ENCODE results near the gene CDC25C. TPM values are rescaled to one million over a fixed set of nuclear protein-coding genes. Genes with fewer than 3 reads are reported as not detected.

Gene CDC25C
- total RNA-seq, 1 experiment from 2014 or later, result 14.7 TPM

GRCh38 chr5:138338411-138339090 lies 6.9 kb upstream of the CDC25C start:
- Histone ChIP-seq H2AFZ (ENCODE audit: low read length) (no peak overlapping the region), H4K20me1 (ENCODE audit: low read length) (0 out of 2 replicates have a peak, but pooled peaks cover 9% of the 10 kb centered on the region), H3K27me3 (ENCODE audit: low read length) (no peaks in the 10 kb centered on the region), H3K9me3 (ENCODE audit: low read length) (no peaks in the 10 kb centered on the region), H3K27ac (ENCODE audit: low read length) (no peak overlapping the region), H3K36me3 (ENCODE audit: low read depth, low read length) (0 out of 2 replicates have a peak, but pooled peaks cover 4% of the 10 kb centered on the region), H3K4me1 (ENCODE audit: insufficient read depth, low read length) (peaks cover 9% of the 10 kb centered on the region; the same call in 1 of the 2 replicates), H3F3A (ENCODE audit: low read length, unreplicated experiment) (no peaks in the 10 kb centered on the region), H3K79me2 (ENCODE audit: low read length) (peaks cover 39% of the 10 kb centered on the region), H3K4me3 (ENCODE audit: low read length) (peak overlapping the region; percentile 98), H3K9me2 (replicated peaks; ENCODE audit: low read length) (no peaks in the 10 kb centered on the region), H3K4me2 (ENCODE audit: low read length) (peak overlapping the region; percentile 99), H3K9ac (ENCODE audit: low read length) (peak overlapping the region; percentile 87)
- ATAC-seq (peak; percentile 4; the same call in 1 of the 2 replicates), DNase-seq (no peak)
- intact Hi-C loops (cut with micrococcal nuclease), result no loop called here
- TF ChIP-seq EZH2 (IDR thresholded peaks at IDR 0.05; ENCODE audit: low read length, unreplicated experiment) (no peak), CTCF (conservative IDR thresholded peaks at IDR 0.05; ENCODE audit: low read depth, low read length) (no peak), EZH2phosphoT487 (IDR thresholded peaks at IDR 0.05; ENCODE audit: borderline replicate concordance, low read length) (no peak)
- POLR2A ChIA-PET (ENCODE audit: unreplicated experiment), result no interaction called here
- BruUV-seq (replicated peaks), result no TSS peak
- CTCF ChIA-PET, result interaction anchor here (0.5 to 1.4 kb wide), 3 partner anchors 14 to 101 kb away, joined by 3 to 8 read pairs (median 4); partner anchors contain the start of genes KDM3B and REEP2

- Histone ChIP-seq H3K4me2 (ENCODE audit: low read length) (peak within 1 kb of the TSS; percentile 99), H3K27me3 (ENCODE audit: low read length) (no peaks in the 10 kb centered on the region), H2AFZ (ENCODE audit: low read length) (peak within 1 kb of the TSS; percentile 88), H4K20me1 (ENCODE audit: low read length) (0 out of 2 replicates have a peak, but pooled peaks cover 9% of the 10 kb centered on the region), H3K9ac (ENCODE audit: low read length) (peak within 1 kb of the TSS; percentile 87), H3K4me3 (ENCODE audit: low read length) (peak within 1 kb of the TSS; percentile 98), H3F3A (ENCODE audit: low read length, unreplicated experiment) (no peaks in the 10 kb centered on the region), H3K9me2 (replicated peaks; ENCODE audit: low read length) (no peaks in the 10 kb centered on the region), H3K27ac (ENCODE audit: low read length) (peak within 1 kb of the TSS; percentile 49), H3K36me3 (ENCODE audit: low read depth, low read length) (0 out of 2 replicates have a peak, but pooled peaks cover 4% of the 10 kb centered on the region), H3K79me2 (ENCODE audit: low read length) (peaks cover 39% of the 10 kb centered on the region), H3K9me3 (ENCODE audit: low read length) (no peaks in the 10 kb centered on the region), H3K4me1 (ENCODE audit: insufficient read depth, low read length) (peaks cover 9% of the 10 kb centered on the region; the same call in 1 of the 2 replicates)
- peak; percentile 90 for ATAC-seq
- ChIA-PET POLR2A (ENCODE audit: unreplicated experiment) (no interaction called here), CTCF (interaction anchor here (0.5 to 1.0 kb wide), 2 partner anchors 14 to 34 kb away, joined by 4 to 7 read pairs; partner anchors contain the start of gene KDM3B)
- peak; percentile 82 for DNase-seq
- intact Hi-C loops (cut with micrococcal nuclease), result no loop called here
- no TSS peak for BruUV-seq (replicated peaks)
- TF ChIP-seq CTCF (conservative IDR thresholded peaks at IDR 0.05; ENCODE audit: low read depth, low read length) (no peak), EZH2phosphoT487 (IDR thresholded peaks at IDR 0.05; ENCODE audit: borderline replicate concordance, low read length) (no peak), EZH2 (IDR thresholded peaks at IDR 0.05; ENCODE audit: low read length, unreplicated experiment) (no peak)
These were observed 6.2 kb upstream of the CDC25C start, which contains the start of gene FAM53C for GRCh38 chr5:138337685-138338410. TSS of gene FAM53C (plus strand) at chr5:138338266. CDS start at chr5:138341336, 3,070 bp downstream.

Measured in PC-3 (cell line).